ENCODE measurements around the gene BEND3.

DNA sequence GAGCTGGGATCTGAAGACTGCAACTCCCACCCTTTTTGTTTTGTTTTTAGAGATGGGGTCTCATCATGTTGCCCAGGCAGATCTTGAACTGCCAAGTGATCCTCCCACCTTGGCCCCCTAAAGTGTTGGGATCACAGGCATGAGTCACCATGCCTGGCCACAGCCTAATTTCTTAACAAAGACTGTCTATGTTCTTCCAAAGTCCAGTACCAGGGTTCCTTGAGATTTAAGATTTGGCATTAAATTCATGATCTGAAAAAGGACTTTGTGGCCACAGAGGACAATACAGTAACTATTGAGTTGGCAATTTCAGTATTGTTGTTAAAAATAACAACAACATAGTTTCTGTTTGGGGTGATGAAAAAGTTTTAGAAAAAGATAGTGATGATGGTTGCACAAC is 28.7 kb upstream of the BEND3 start:
- TF ChIP-seq, protein P1, sequence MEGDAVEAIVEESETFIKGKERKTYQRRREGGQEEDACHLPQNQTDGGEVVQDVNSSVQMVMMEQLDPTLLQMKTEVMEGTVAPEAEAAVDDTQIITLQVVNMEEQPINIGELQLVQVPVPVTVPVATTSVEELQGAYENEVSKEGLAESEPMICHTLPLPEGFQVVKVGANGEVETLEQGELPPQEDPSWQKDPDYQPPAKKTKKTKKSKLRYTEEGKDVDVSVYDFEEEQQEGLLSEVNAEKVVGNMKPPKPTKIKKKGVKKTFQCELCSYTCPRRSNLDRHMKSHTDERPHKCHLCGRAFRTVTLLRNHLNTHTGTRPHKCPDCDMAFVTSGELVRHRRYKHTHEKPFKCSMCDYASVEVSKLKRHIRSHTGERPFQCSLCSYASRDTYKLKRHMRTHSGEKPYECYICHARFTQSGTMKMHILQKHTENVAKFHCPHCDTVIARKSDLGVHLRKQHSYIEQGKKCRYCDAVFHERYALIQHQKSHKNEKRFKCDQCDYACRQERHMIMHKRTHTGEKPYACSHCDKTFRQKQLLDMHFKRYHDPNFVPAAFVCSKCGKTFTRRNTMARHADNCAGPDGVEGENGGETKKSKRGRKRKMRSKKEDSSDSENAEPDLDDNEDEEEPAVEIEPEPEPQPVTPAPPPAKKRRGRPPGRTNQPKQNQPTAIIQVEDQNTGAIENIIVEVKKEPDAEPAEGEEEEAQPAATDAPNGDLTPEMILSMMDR (IDR thresholded peaks at IDR 0.05) = no peak
- no peak for TF ChIP-seq POLR2A (IDR thresholded peaks at IDR 0.05)

Data from lower leg skin (tissue), 3 donors.